HEK293 (cell line): ENCODE data around the gene CLGN.

Experiments used
- GLI2 ChIP-seq: fragments of 450-650 bp; formaldehyde crosslinking; IDR thresholded peaks from 2 replicates; pipeline ENCODE4; 2017; ENCODE audit warnings: missing biosample characterization, missing genetic modification characterization, low read depth, borderline replicate concordance
- GLIS1 ChIP-seq: fragments of 450-650 bp; formaldehyde crosslinking; IDR thresholded peaks from 2 replicates; pipeline ENCODE4 v1.5.1; 2016; ENCODE audit warnings: missing biosample characterization, missing genetic modification characterization
- IKZF3 ChIP-seq: fragments of 450-650 bp; IDR thresholded peaks from 2 replicates; pipeline ENCODE4 v1.5.0; 2018; ENCODE audit warnings: missing biosample characterization, mild to moderate bottlenecking, missing genetic modification characterization, moderate library complexity
- KLF17 ChIP-seq: fragments of 450-650 bp; formaldehyde crosslinking; IDR thresholded peaks from 2 replicates; pipeline ENCODE4 v1.5.1; 2016; ENCODE audit warnings: missing biosample characterization, missing genetic modification characterization
- KLF8 ChIP-seq: fragments of 450-650 bp; formaldehyde crosslinking; IDR thresholded peaks from 2 replicates; pipeline ENCODE4 v1.5.1; 2016; ENCODE audit warnings: missing biosample characterization, missing genetic modification characterization
- KLF9 ChIP-seq: fragments of 450-650 bp; formaldehyde crosslinking; IDR thresholded peaks from 2 replicates; pipeline ENCODE4 v1.5.1; 2016; ENCODE audit warnings: missing biosample characterization, missing genetic modification characterization, low read depth
- OSR2 ChIP-seq: fragments of 450-650 bp; formaldehyde crosslinking; IDR thresholded peaks from 2 replicates; pipeline ENCODE4 v1.5.1; 2016; ENCODE audit warnings: missing biosample characterization, missing genetic modification characterization
- SCRT1 ChIP-seq: fragments of 450-650 bp; formaldehyde crosslinking; IDR thresholded peaks from 2 replicates; pipeline ENCODE4 v1.5.1; 2016; ENCODE audit warnings: missing biosample characterization, missing genetic modification characterization, borderline replicate concordance
- SETDB1 ChIP-seq: IDR thresholded peaks from one replicate; pipeline ENCODE4 v1.6.1; 2017; ENCODE audit warnings: mild to moderate bottlenecking, low read length, moderate library complexity, mixed read lengths; ENCODE audit not compliant: insufficient read length
- SP2 ChIP-seq: fragments of 450-650 bp; formaldehyde crosslinking; IDR thresholded peaks from 2 replicates; pipeline ENCODE4 v1.5.1; 2016; ENCODE audit warnings: missing biosample characterization, missing genetic modification characterization
- SP7 ChIP-seq: fragments of 450-650 bp; formaldehyde crosslinking; IDR thresholded peaks from 2 replicates; pipeline ENCODE4 v1.5.1; 2016; ENCODE audit warnings: missing biosample characterization, missing genetic modification characterization
- TCF7L2 ChIP-seq: IDR thresholded peaks from 2 replicates; pipeline ENCODE4 v1.6.1; 2011; ENCODE audit warnings: low read depth, mild to moderate bottlenecking, inconsistent platforms, low read length, moderate library complexity, borderline replicate concordance
- ZBTB11 ChIP-seq: fragments of 450-650 bp; formaldehyde crosslinking; conservative IDR thresholded peaks from 2 replicates; pipeline ENCODE4 v1.5.1; 2016; ENCODE audit warnings: low read depth, missing biosample characterization, missing genetic modification characterization
- ZBTB17 ChIP-seq: fragments of 450-650 bp; formaldehyde crosslinking; IDR thresholded peaks from 2 replicates; pipeline ENCODE4 v1.5.1; 2016; ENCODE audit warnings: missing biosample characterization, missing genetic modification characterization
- ZBTB48 ChIP-seq: fragments of 450-650 bp; formaldehyde crosslinking; IDR thresholded peaks from 2 replicates; pipeline ENCODE4 v1.5.1; 2016; ENCODE audit warnings: missing biosample characterization, missing genetic modification characterization
- ZBTB6 ChIP-seq: fragments of 450-650 bp; formaldehyde crosslinking; IDR thresholded peaks from 2 replicates; pipeline ENCODE4 v1.5.1; 2017; ENCODE audit warnings: missing biosample characterization, missing genetic modification characterization
- ZNF121 ChIP-seq: fragments of 450-650 bp; formaldehyde crosslinking; IDR thresholded peaks from 2 replicates; pipeline ENCODE4 v1.5.1; 2016; ENCODE audit warnings: missing biosample characterization, missing genetic modification characterization
- ZNF19 ChIP-seq: fragments of 450-650 bp; formaldehyde crosslinking; IDR thresholded peaks from 2 replicates; pipeline ENCODE4; 2016; ENCODE audit warnings: missing biosample characterization, missing genetic modification characterization, low read depth
- ZNF2 ChIP-seq: fragments of 450-650 bp; formaldehyde crosslinking; IDR thresholded peaks from 2 replicates; pipeline ENCODE4 v1.5.1; 2016; ENCODE audit warnings: missing biosample characterization, missing genetic modification characterization
- ZNF239 ChIP-seq: fragments of 450-650 bp; formaldehyde crosslinking; IDR thresholded peaks from 2 replicates; pipeline ENCODE4 v1.5.1; 2016; ENCODE audit warnings: missing biosample characterization, missing genetic modification characterization
- ZNF280D ChIP-seq: fragments of 450-650 bp; formaldehyde crosslinking; IDR thresholded peaks from 2 replicates; pipeline ENCODE4 v1.5.1; 2016; ENCODE audit warnings: missing biosample characterization, missing genetic modification characterization
- ZNF311 ChIP-seq: fragments of 450-650 bp; formaldehyde crosslinking; IDR thresholded peaks from 2 replicates; pipeline ENCODE4 v1.5.1; 2017; ENCODE audit warnings: missing biosample characterization, missing genetic modification characterization, borderline replicate concordance
- ZNF366 ChIP-seq: fragments of 450-650 bp; formaldehyde crosslinking; conservative IDR thresholded peaks from 2 replicates; pipeline ENCODE4 v1.5.1; 2016; ENCODE audit warnings: missing biosample characterization, missing genetic modification characterization
- ZNF48 ChIP-seq: fragments of 450-650 bp; formaldehyde crosslinking; IDR thresholded peaks from 2 replicates; pipeline ENCODE4 v1.5.1; 2016; ENCODE audit warnings: missing biosample characterization, missing genetic modification characterization
- ZNF510 ChIP-seq: fragments of 450-650 bp; formaldehyde crosslinking; IDR thresholded peaks from 2 replicates; pipeline ENCODE4 v1.5.1; 2018; ENCODE audit warnings: mild to moderate bottlenecking, missing genetic modification characterization, missing biosample characterization; ENCODE audit not compliant: insufficient replicate concordance
- ZNF621 ChIP-seq: fragments of 450-650 bp; formaldehyde crosslinking; IDR thresholded peaks from 2 replicates; pipeline ENCODE4 v1.5.1; 2017; ENCODE audit warnings: missing biosample characterization, missing genetic modification characterization
- ZSCAN16 ChIP-seq: fragments of 450-650 bp; formaldehyde crosslinking; IDR thresholded peaks from 2 replicates; pipeline ENCODE4 v1.5.1; 2016; ENCODE audit warnings: missing biosample characterization, missing genetic modification characterization
- TF ChIP-seq, protein P1 (sequence below): fragments of 450-650 bp; formaldehyde crosslinking; IDR thresholded peaks from 2 replicates; pipeline ENCODE4 v1.5.1; 2016; ENCODE audit warnings: missing biosample characterization, missing genetic modification characterization, low read depth

Gene CLGN

GRCh38 chr4:140373328-140374129 lies 53.9 kb downstream of the CLGN start, which contains the start of gene SCOC (continued):
- TF ChIP-seq ZBTB11 (tag by site-specific recombination) = 0 out of 2 replicates have a peak, but pooled peaks have one; percentile 22
- peak; percentile 96 for TF ChIP-seq SP2
- TF ChIP-seq SP7 (tag by site-specific recombination) = peak; percentile 20
- TF ChIP-seq ZNF311 (tag by site-specific recombination) = no peak
- no peak for TF ChIP-seq TCF7L2
- no peak for TF ChIP-seq ZSCAN16 (tag by site-specific recombination)
- TF ChIP-seq ZNF280D (tag by site-specific recombination) = no peak
- TF ChIP-seq GLI2 (tag by site-specific recombination) = no peak
- 0 out of 2 replicates have a peak, but pooled peaks have one; percentile 27 for TF ChIP-seq GLIS1 (tag by site-specific recombination)
- TF ChIP-seq ZBTB17 (tag by site-specific recombination) = peak; percentile 94
- no peak for TF ChIP-seq SETDB1
- TF ChIP-seq KLF9 (tag by site-specific recombination) = peak; percentile 90
- TF ChIP-seq ZNF2 (tag by site-specific recombination) = no peak; the same call in 1 of the 2 replicates
- TF ChIP-seq ZBTB6 (tag by site-specific recombination) = 0 out of 2 replicates have a peak, but pooled peaks have one; percentile 59
- TF ChIP-seq, protein P1, sequence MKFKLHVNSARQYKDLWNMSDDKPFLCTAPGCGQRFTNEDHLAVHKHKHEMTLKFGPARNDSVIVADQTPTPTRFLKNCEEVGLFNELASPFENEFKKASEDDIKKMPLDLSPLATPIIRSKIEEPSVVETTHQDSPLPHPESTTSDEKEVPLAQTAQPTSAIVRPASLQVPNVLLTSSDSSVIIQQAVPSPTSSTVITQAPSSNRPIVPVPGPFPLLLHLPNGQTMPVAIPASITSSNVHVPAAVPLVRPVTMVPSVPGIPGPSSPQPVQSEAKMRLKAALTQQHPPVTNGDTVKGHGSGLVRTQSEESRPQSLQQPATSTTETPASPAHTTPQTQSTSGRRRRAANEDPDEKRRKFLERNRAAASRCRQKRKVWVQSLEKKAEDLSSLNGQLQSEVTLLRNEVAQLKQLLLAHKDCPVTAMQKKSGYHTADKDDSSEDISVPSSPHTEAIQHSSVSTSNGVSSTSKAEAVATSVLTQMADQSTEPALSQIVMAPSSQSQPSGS (tag by site-specific recombination) = no peak
- TF ChIP-seq ZNF510 (tag by site-specific recombination) = no peak
- peak; percentile 78 for TF ChIP-seq ZNF366
- no peak for TF ChIP-seq ZNF121 (tag by site-specific recombination)
- no peak; the same call in 1 of the 2 replicates for TF ChIP-seq IKZF3
- no peak for TF ChIP-seq OSR2
- no peak for TF ChIP-seq ZNF48 (tag by site-specific recombination)
- TF ChIP-seq ZBTB48 (tag by site-specific recombination) = no peak
- TF ChIP-seq ZNF239 = no peak
- TF ChIP-seq ZNF19 (tag by site-specific recombination) = no peak
- no peak for TF ChIP-seq ZNF621 (tag by site-specific recombination)
- TF ChIP-seq KLF17 (tag by site-specific recombination) = no peak
- TF ChIP-seq KLF8 = peak; percentile 73
- no peak for TF ChIP-seq SCRT1 (tag by site-specific recombination)
